Cardiac septum (tissue), 1 donor: ENCODE data around the gene GRAMD1B. TPM values are rescaled to one million over a fixed set of nuclear protein-coding genes. Genes with fewer than 3 reads are reported as not detected.
A peak's percentile ranks its signal among the peaks of the same experiment; 100 is the strongest.
"Not testable (repeated sequence)": the region's sequence is repeated elsewhere in the genome, so short reads cannot be mapped to it uniquely, and the experiment has no call there.

Experiments
- DNase-seq: peaks from one replicate; pipeline ENCODE4 v3.0.0-alpha.2; 2020; ENCODE audit warnings: low spot score
- intact Hi-C: fragments of 100-400 bp; cut with DNase I; formaldehyde crosslinking; loops from one replicate; pipeline ENCODE4 v1.14.0; 2022
- total RNA-seq: library from RNA; stranded (reverse); fragmentation: NEBNext Ultra II Directional; extraction: Animal tissue kit (Norgen Biotek cat#: 25700); gene quantifications from one replicate; pipeline ENCODE4 v1.2.1, GENCODE V29; 2021
- donor health status: DM: no; HTN: no; CAD: no.

Gene GRAMD1B
- total RNA-seq, 1 donor from 2014 or later: 15.3 TPM

- intact Hi-C loops: no loop called here
- DNase-seq: no peak
These were observed 60.5 kb downstream of the GRAMD1B start for GRCh38 chr11:123490527-123490926.

- intact Hi-C loops: no loop called here
These were observed 61.2 kb downstream of the GRAMD1B start for GRCh38 chr11:123491241-123491640.

GRCh38 chr11:123493349-123494063 is 63.4 kb downstream of the GRAMD1B start:
- intact Hi-C loops: no loop called here
- DNase-seq: no peak

More at GRCh38 chr11:123491241-123491640, 61.2 kb downstream of the GRAMD1B start:
- no peak for DNase-seq

- intact Hi-C loops: no loop called here
- DNase-seq: no peak
These were observed 64.4 kb downstream of the GRAMD1B start for GRCh38 chr11:123494195-123495050.

GRCh38 chr11:123504401-123504800 is 74.3 kb downstream of the GRAMD1B start:
- intact Hi-C loops: no loop called here
- DNase-seq: no peak

GRCh38 chr11:123505546-123506299 is 75.7 kb downstream of the GRAMD1B start:
- intact Hi-C loops: no loop called here
- no peak for DNase-seq

GRCh38 chr11:123507043-123507442 is 77.0 kb downstream of the GRAMD1B start:
- DNase-seq: no peak
- intact Hi-C loops: no loop called here

GRCh38 chr11:123509737-123510578 is 79.9 kb downstream of the GRAMD1B start:
- intact Hi-C loops: loop anchor here (2.0 kb wide), 1 partner anchor 67 kb away; no protein-coding TSS in a partner anchor
- DNase-seq: no peak

- no peak for DNase-seq
- intact Hi-C loops: loop anchor here (2.0 kb wide), 1 partner anchor 66 kb away; no protein-coding TSS in a partner anchor
These were observed 80.5 kb downstream of the GRAMD1B start for GRCh38 chr11:123510579-123510905.

- peak; percentile 83 for DNase-seq
- intact Hi-C loops: loop anchor here (2.0 kb wide), 1 partner anchor 66 kb away; no protein-coding TSS in a partner anchor
These were observed 81.2 kb downstream of the GRAMD1B start for GRCh38 chr11:123511037-123511870.

- DNase-seq, intact Hi-C loops: not testable (repeated sequence)
These were observed 83.2 kb downstream of the GRAMD1B start for GRCh38 chr11:123513309-123513708.

- intact Hi-C loops: loop anchor here (5.0 kb wide), 1 partner anchor 36 kb away; no protein-coding TSS in a partner anchor
- DNase-seq: no peak
These were observed 86.2 kb downstream of the GRAMD1B start for GRCh38 chr11:123516238-123516637.

- intact Hi-C loops: loop anchor here (5.0 kb wide), 1 partner anchor 35 kb away; no protein-coding TSS in a partner anchor
- no peak for DNase-seq
These were observed 87.7 kb downstream of the GRAMD1B start for GRCh38 chr11:123517559-123518364.

- intact Hi-C loops: loop anchor here (5.0 kb wide), 1 partner anchor 34 kb away; no protein-coding TSS in a partner anchor
- DNase-seq: no peak
These were observed 88.5 kb downstream of the GRAMD1B start for GRCh38 chr11:123518496-123519054.

- intact Hi-C loops: loop anchor here (5.0 kb wide), 1 partner anchor 33 kb away; no protein-coding TSS in a partner anchor
- DNase-seq: no peak
These were observed 89.2 kb downstream of the GRAMD1B start for GRCh38 chr11:123519055-123519796.

- intact Hi-C loops: loop anchor here (5.0 kb wide), 1 partner anchor 33 kb away; no protein-coding TSS in a partner anchor
- DNase-seq: no peak
These were observed 89.7 kb downstream of the GRAMD1B start for GRCh38 chr11:123519797-123520193.
